Measurements from ENCODE around the gene DNAH3.
"Not testable (repeated sequence)": the region's sequence is repeated elsewhere in the genome, so short reads cannot be mapped to it uniquely, and the experiment has no call there.

Gene DNAH3

GRCh38 chr16:21150375-21151001, at the start of gene DNAH3:
Gene DNAH3 (minus strand): TSS chr16:21150846. CDS start chr16:21150319, 527 bp downstream.
- Mint-ChIP-seq H3K36me3 (ENCODE audit: low read depth) (no peaks in the 10 kb centered on the region), H3K27ac (no peak within 1 kb of the TSS), H3K4me3 (no peak within 1 kb of the TSS), H3K27me3 (peaks cover 49% of the 10 kb centered on the region), H3K4me1 (ENCODE audit: low read depth) (no peaks in the 10 kb centered on the region), H3K9me3 (no peaks in the 10 kb centered on the region)
- no peak for DNase-seq

- Mint-ChIP-seq H3K4me1 (ENCODE audit: low read depth) (peaks cover 5% of the 10 kb centered on the region), H3K27me3 (peaks cover 36% of the 10 kb centered on the region), H3K4me3 (no peak overlapping the region), H3K9me3 (no peaks in the 10 kb centered on the region), H3K36me3 (ENCODE audit: low read depth) (no peaks in the 10 kb centered on the region), H3K27ac (no peak overlapping the region)
- DNase-seq, result no peak
Observed at GRCh38 chr16:21199607-21200218, 49.1 kb upstream of the DNAH3 start.

- H3K4me3 Mint-ChIP-seq, result no peak overlapping the region
- H3K27ac Mint-ChIP-seq, result no peak overlapping the region
- H3K27me3 Mint-ChIP-seq, result peaks cover 49% of the 10 kb centered on the region
- peaks cover 11% of the 10 kb centered on the region for H3K4me1 Mint-ChIP-seq (ENCODE audit: low read depth)
- H3K36me3 Mint-ChIP-seq (ENCODE audit: low read depth), result no peaks in the 10 kb centered on the region
- no peak for DNase-seq
- H3K9me3 Mint-ChIP-seq, result no peaks in the 10 kb centered on the region
Observed at GRCh38 chr16:21197621-21198020, 47.0 kb upstream of the DNAH3 start.

GRCh38 chr16:21197112-21197511, 46.5 kb upstream of the DNAH3 start:
- no peaks in the 10 kb centered on the region for H3K9me3 Mint-ChIP-seq
- H3K4me1 Mint-ChIP-seq (ENCODE audit: low read depth), result peaks cover 11% of the 10 kb centered on the region
- no peak overlapping the region for H3K27ac Mint-ChIP-seq

GRCh38 chr16:21195330-21195729, 44.7 kb upstream of the DNAH3 start:
- H3K36me3 Mint-ChIP-seq (ENCODE audit: low read depth); H3K27ac Mint-ChIP-seq; H3K9me3 Mint-ChIP-seq; H3K4me3 Mint-ChIP-seq; DNase-seq: not testable (repeated sequence)
- H3K27me3 Mint-ChIP-seq, result peaks cover 42% of the 10 kb centered on the region
- peaks cover 11% of the 10 kb centered on the region for H3K4me1 Mint-ChIP-seq (ENCODE audit: low read depth)

More at GRCh38 chr16:21197112-21197511, 46.5 kb upstream of the DNAH3 start:
- no peaks in the 10 kb centered on the region for H3K36me3 Mint-ChIP-seq (ENCODE audit: low read depth)
- peaks cover 49% of the 10 kb centered on the region for H3K27me3 Mint-ChIP-seq
- DNase-seq, result no peak
- H3K4me3 Mint-ChIP-seq, result no peak overlapping the region

- H3K4me1 Mint-ChIP-seq (ENCODE audit: low read depth), result peaks cover 11% of the 10 kb centered on the region
Observed at GRCh38 chr16:21194771-21195301, 44.2 kb upstream of the DNAH3 start.

GRCh38 chr16:21192991-21193390, 42.3 kb upstream of the DNAH3 start:
- no peaks in the 10 kb centered on the region for H3K36me3 Mint-ChIP-seq (ENCODE audit: low read depth)
- peaks cover 19% of the 10 kb centered on the region for H3K4me1 Mint-ChIP-seq (ENCODE audit: low read depth)
- DNase-seq, result no peak
- H3K27ac Mint-ChIP-seq, result no peak overlapping the region
- peaks cover 38% of the 10 kb centered on the region for H3K27me3 Mint-ChIP-seq
- H3K4me3 Mint-ChIP-seq, result no peak overlapping the region
- peaks cover 3% of the 10 kb centered on the region for H3K9me3 Mint-ChIP-seq

More at GRCh38 chr16:21194771-21195301, 44.2 kb upstream of the DNAH3 start:
- no peak overlapping the region for H3K4me3 Mint-ChIP-seq
- no peaks in the 10 kb centered on the region for H3K36me3 Mint-ChIP-seq (ENCODE audit: low read depth)
- H3K27ac Mint-ChIP-seq, result no peak overlapping the region
- no peak for DNase-seq
- H3K9me3 Mint-ChIP-seq, result peaks cover 3% of the 10 kb centered on the region
- H3K27me3 Mint-ChIP-seq, result peaks cover 44% of the 10 kb centered on the region

GRCh38 chr16:21190599-21190998, 40.0 kb upstream of the DNAH3 start:
- peaks cover 30% of the 10 kb centered on the region for H3K27me3 Mint-ChIP-seq
- H3K27ac Mint-ChIP-seq, result no peak overlapping the region
- peaks cover 29% of the 10 kb centered on the region for H3K4me1 Mint-ChIP-seq (ENCODE audit: low read depth)
- peaks cover 3% of the 10 kb centered on the region for H3K36me3 Mint-ChIP-seq (ENCODE audit: low read depth)
- DNase-seq, result no peak
- no peak overlapping the region for H3K4me3 Mint-ChIP-seq
- H3K9me3 Mint-ChIP-seq, result peaks cover 3% of the 10 kb centered on the region

GRCh38 chr16:21190013-21190412, 39.4 kb upstream of the DNAH3 start:
- no peak overlapping the region for H3K4me3 Mint-ChIP-seq
- no peak for DNase-seq
- no peak overlapping the region for H3K27ac Mint-ChIP-seq
- H3K36me3 Mint-ChIP-seq (ENCODE audit: low read depth), result peaks cover 3% of the 10 kb centered on the region
- H3K4me1 Mint-ChIP-seq (ENCODE audit: low read depth), result peaks cover 32% of the 10 kb centered on the region
- peaks cover 3% of the 10 kb centered on the region for H3K9me3 Mint-ChIP-seq
- peaks cover 25% of the 10 kb centered on the region for H3K27me3 Mint-ChIP-seq

GRCh38 chr16:21189311-21189710, 38.7 kb upstream of the DNAH3 start:
- Mint-ChIP-seq H3K9me3 (peaks cover 3% of the 10 kb centered on the region), H3K4me3 (no peak overlapping the region), H3K27ac (no peak overlapping the region), H3K36me3 (ENCODE audit: low read depth) (peaks cover 4% of the 10 kb centered on the region), H3K27me3 (peaks cover 18% of the 10 kb centered on the region), H3K4me1 (ENCODE audit: low read depth) (peaks cover 32% of the 10 kb centered on the region)
- no peak for DNase-seq

GRCh38 chr16:21186326-21186691, 35.7 kb upstream of the DNAH3 start:
- no peak overlapping the region for H3K4me3 Mint-ChIP-seq
- H3K27me3 Mint-ChIP-seq, result peaks cover 7% of the 10 kb centered on the region
- no peak overlapping the region for H3K27ac Mint-ChIP-seq
- H3K4me1 Mint-ChIP-seq (ENCODE audit: low read depth), result peaks cover 32% of the 10 kb centered on the region
- H3K9me3 Mint-ChIP-seq, result peaks cover 10% of the 10 kb centered on the region
- peaks cover 27% of the 10 kb centered on the region for H3K36me3 Mint-ChIP-seq (ENCODE audit: low read depth)
- no peak for DNase-seq

- Mint-ChIP-seq H3K27ac (no peak overlapping the region), H3K36me3 (ENCODE audit: low read depth) (peaks cover 32% of the 10 kb centered on the region), H3K4me1 (ENCODE audit: low read depth) (peaks cover 32% of the 10 kb centered on the region), H3K27me3 (peaks cover 6% of the 10 kb centered on the region), H3K9me3 (peaks cover 10% of the 10 kb centered on the region), H3K4me3 (no peak overlapping the region)
- DNase-seq, result no peak
Observed at GRCh38 chr16:21185659-21186325, 35.1 kb upstream of the DNAH3 start.

GRCh38 chr16:21184834-21185233, 34.2 kb upstream of the DNAH3 start:
- peak overlapping the region; percentile 65 for H3K27ac Mint-ChIP-seq
- H3K9me3 Mint-ChIP-seq, result peaks cover 7% of the 10 kb centered on the region
- peaks cover 3% of the 10 kb centered on the region for H3K27me3 Mint-ChIP-seq
- DNase-seq, result no peak
- peaks cover 41% of the 10 kb centered on the region for H3K36me3 Mint-ChIP-seq (ENCODE audit: low read depth)
- peaks cover 32% of the 10 kb centered on the region for H3K4me1 Mint-ChIP-seq (ENCODE audit: low read depth)
- no peak overlapping the region for H3K4me3 Mint-ChIP-seq

GRCh38 chr16:21183995-21184394, 33.3 kb upstream of the DNAH3 start:
- peaks cover 3% of the 10 kb centered on the region for H3K27me3 Mint-ChIP-seq
- H3K27ac Mint-ChIP-seq, result no peak overlapping the region
- H3K4me3 Mint-ChIP-seq, result no peak overlapping the region
- peaks cover 7% of the 10 kb centered on the region for H3K9me3 Mint-ChIP-seq
- no peak for DNase-seq
- peaks cover 50% of the 10 kb centered on the region for H3K36me3 Mint-ChIP-seq (ENCODE audit: low read depth)
- peaks cover 32% of the 10 kb centered on the region for H3K4me1 Mint-ChIP-seq (ENCODE audit: low read depth)

- Mint-ChIP-seq H3K4me3 (no peak overlapping the region), H3K27me3 (no peaks in the 10 kb centered on the region), H3K27ac (no peak overlapping the region), H3K9me3 (peaks cover 7% of the 10 kb centered on the region), H3K36me3 (ENCODE audit: low read depth) (peaks cover 76% of the 10 kb centered on the region), H3K4me1 (ENCODE audit: low read depth) (peaks cover 8% of the 10 kb centered on the region)
- no peak for DNase-seq
Observed at GRCh38 chr16:21179983-21180365, 29.3 kb upstream of the DNAH3 start.
